ENCODE measurements around the gene LRRFIP1.

LRRFIP1 gene

DNA sequence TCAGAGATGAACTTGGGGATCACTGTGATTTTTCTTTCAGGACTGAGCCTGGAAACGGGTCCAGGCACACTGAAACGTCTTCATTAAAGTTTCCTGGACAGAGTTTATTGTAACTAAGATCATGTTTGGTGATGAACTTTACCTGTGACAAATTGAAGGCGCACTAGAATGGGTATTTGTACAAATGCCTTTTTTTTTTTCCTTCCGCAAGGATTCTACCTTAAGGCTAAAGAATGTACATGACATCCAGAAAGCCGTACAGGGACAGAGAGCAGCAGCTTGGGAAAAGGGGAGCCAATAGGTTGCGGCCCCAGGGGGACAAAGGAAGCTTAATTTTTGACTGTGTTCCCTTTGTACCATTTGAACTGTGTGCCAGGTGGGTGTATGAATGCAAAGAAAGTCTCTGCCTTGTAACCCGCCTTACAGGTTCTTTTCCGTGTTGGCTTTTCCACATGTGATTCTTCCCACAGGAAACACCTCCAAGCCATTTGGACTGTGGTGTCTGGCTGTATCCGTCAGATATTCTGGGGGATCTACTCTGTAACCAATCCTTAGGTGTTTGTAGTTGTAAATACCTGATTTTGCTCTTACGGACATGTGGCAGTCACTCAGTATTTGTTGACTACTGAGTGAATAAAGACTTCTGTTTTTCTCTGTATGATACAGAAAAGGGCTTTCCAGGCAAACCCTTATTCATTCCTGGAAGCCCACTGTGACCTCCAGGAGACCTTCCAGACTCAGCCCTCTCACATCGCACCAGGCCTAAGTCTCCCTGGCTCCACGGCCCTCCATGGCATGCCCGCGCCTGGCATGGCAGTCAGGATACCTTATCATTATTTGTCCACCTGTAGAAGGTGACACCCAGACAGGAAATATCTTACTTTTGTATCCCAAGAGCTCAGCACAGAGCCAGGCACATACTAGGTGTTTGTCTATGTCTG is 1.1 kb downstream of the LRRFIP1 start:
- Histone ChIP-seq H3K36me3 (ENCODE audit: control insufficient read depth, low read depth, low read length) (no peaks in the 10 kb centered on the region), H3K9me3 (ENCODE audit: control insufficient read depth, low read depth, low read length) (no peaks in the 10 kb centered on the region), H3K27me3 (ENCODE audit: control insufficient read depth, insufficient read depth, low read length) (peaks cover 35% of the 10 kb centered on the region), H3K27ac (ENCODE audit: low read length) (no peak overlapping the region), H3K9ac (ENCODE audit: low read length) (peak overlapping the region; percentile 14), H3K4me3 (ENCODE audit: low read length) (peak overlapping the region; percentile 79), H3K4me1 (ENCODE audit: control insufficient read depth, low read depth, low read length) (peaks cover 13% of the 10 kb centered on the region)

DNA sequence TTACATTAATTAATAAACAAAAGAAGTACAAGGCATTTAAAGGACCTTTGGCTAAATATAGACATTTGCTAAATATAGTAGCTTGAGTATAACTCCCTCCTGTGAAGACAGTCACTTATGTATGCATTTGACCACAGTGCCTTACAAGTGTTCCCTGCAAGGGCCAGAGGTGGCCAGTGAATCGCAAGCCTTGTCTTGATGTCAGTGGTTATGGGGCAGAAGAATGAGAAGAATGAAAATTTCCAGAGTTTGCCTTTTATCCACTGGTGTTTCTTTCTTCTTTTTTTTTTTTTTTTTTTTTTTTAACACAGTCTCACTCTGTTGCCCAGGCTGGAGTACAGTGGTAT is 1.8 kb downstream of the LRRFIP1 start:
- Histone ChIP-seq H3K9me3 (ENCODE audit: control insufficient read depth, low read depth, low read length) (no peaks in the 10 kb centered on the region), H3K36me3 (ENCODE audit: control insufficient read depth, low read depth, low read length) (no peaks in the 10 kb centered on the region), H3K4me3 (ENCODE audit: low read length) (no peak overlapping the region), H3K9ac (ENCODE audit: low read length) (no peak overlapping the region), H3K27me3 (ENCODE audit: control insufficient read depth, insufficient read depth, low read length) (peaks cover 35% of the 10 kb centered on the region), H3K4me1 (ENCODE audit: control insufficient read depth, low read depth, low read length) (peaks cover 13% of the 10 kb centered on the region), H3K27ac (ENCODE audit: low read length) (no peak overlapping the region)

DNA sequence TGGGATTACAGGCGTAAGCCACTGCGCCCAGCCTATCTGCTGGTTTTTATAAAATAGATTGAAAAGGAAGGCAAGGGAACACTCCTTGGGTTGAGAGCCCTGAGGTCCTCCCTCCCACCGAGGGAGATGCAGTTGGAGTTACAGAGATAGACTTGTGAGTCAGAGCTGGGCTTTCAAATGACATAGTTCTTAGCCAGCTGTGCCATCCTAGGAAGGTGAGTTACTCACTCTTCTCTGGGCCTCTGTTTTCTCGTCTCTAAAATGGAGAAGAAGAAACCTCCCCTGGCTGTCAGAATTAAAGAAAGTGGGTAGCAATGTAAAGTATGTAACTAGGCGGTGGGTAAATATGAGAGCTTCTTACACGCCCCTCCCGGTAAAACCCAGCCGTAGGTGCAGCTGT is 2.4 kb downstream of the LRRFIP1 start:
- Histone ChIP-seq H3K27me3 (ENCODE audit: control insufficient read depth, insufficient read depth, low read length) (peaks cover 35% of the 10 kb centered on the region), H3K36me3 (ENCODE audit: control insufficient read depth, low read depth, low read length) (no peaks in the 10 kb centered on the region), H3K4me3 (ENCODE audit: low read length) (no peak overlapping the region), H3K9ac (ENCODE audit: low read length) (no peak overlapping the region), H3K9me3 (ENCODE audit: control insufficient read depth, low read depth, low read length) (no peaks in the 10 kb centered on the region), H3K4me1 (ENCODE audit: control insufficient read depth, low read depth, low read length) (peaks cover 13% of the 10 kb centered on the region), H3K27ac (ENCODE audit: low read length) (no peak overlapping the region)

DNA sequence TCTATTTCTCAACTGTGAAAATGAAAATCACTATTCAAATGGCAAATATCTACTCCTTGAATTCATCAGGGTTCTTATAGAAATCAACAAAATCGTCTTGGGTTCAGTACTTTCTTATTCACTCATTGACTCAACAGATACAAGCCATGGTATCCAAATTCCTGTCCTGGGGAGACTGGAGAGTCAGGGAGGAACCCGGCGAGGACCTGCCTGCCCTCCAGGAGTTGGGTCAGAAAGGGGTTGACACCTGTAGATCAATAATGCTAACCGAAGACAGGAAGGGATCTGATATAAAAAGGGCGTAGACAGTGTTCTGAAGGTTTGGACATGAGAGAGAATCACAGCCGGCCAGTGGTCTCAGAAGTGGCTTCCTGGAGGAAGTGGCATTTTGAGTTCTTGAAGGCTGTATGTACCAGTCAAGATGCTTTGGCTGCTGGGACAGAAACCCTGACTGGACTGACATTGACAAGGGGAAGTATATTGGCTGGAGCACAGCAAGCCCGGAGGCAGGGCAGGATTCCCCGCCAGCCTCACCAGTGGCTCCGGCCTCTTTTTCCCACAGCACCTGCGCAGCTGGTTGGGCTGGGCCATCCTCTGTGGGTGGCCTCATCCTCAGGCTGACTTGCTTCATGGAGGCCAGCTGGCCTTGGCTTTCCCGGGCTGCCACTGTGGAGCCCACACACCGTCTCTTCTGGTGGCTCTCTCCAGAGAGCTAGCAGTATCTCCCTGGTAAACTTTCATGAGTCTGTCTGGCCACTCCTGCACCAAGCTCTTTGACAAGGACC is 3.0 kb downstream of the LRRFIP1 start:
- Histone ChIP-seq H3K27ac (ENCODE audit: low read length) (no peak overlapping the region), H3K9me3 (ENCODE audit: control insufficient read depth, low read depth, low read length) (no peaks in the 10 kb centered on the region), H3K9ac (ENCODE audit: low read length) (no peak overlapping the region), H3K4me3 (ENCODE audit: low read length) (no peak overlapping the region), H3K27me3 (ENCODE audit: control insufficient read depth, insufficient read depth, low read length) (peaks cover 30% of the 10 kb centered on the region), H3K4me1 (ENCODE audit: control insufficient read depth, low read depth, low read length) (peaks cover 13% of the 10 kb centered on the region), H3K36me3 (ENCODE audit: control insufficient read depth, low read depth, low read length) (no peaks in the 10 kb centered on the region)

DNA sequence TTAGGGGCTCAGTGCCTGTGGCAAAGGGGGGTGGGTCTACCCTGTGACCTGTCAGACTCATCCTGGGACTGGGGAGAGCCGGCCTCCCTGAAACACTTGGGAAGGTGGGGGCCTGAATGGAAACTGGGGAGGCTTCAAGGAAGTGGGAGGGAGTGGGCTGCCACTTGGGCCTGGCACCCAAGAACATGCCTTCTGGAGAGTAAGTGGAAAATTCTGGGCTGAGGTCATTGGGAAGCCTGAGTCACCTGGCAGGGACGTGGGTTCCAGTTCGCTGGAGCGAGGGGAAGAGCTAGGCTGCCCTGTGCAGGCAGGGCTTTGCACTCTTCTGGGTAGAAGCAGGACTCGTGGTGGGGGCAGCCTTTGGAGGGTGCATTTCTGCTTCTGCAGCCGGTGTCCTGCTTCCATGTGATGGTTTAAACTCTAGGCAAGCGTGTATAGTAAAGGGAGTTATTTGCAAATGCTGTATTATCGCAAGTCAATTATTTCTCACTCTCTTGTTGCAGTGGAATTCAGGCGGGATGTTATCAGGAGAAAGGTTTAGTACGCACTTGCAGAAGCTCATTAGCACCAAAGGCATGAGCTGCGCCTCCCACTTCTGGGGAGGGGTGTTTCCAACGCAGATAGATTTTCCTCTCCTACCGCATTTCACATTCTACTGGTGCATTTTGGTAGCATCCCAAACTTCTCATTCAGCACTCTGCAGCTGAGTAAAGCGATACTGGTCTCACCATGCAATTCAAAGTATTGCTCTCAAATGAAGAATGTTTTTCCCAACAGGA is 3.8 kb downstream of the LRRFIP1 start:
- H3K9me3 ChIP-seq (ENCODE audit: control insufficient read depth, low read depth, low read length) = no peaks in the 10 kb centered on the region
- no peak overlapping the region for H3K4me3 ChIP-seq (ENCODE audit: low read length)
- H3K4me1 ChIP-seq (ENCODE audit: control insufficient read depth, low read depth, low read length) = peaks cover 13% of the 10 kb centered on the region
- peaks cover 22% of the 10 kb centered on the region for H3K27me3 ChIP-seq (ENCODE audit: control insufficient read depth, insufficient read depth, low read length)
- H3K27ac ChIP-seq (ENCODE audit: low read length) = no peak overlapping the region
- H3K36me3 ChIP-seq (ENCODE audit: control insufficient read depth, low read depth, low read length) = no peaks in the 10 kb centered on the region
- no peak overlapping the region for H3K9ac ChIP-seq (ENCODE audit: low read length)

DNA sequence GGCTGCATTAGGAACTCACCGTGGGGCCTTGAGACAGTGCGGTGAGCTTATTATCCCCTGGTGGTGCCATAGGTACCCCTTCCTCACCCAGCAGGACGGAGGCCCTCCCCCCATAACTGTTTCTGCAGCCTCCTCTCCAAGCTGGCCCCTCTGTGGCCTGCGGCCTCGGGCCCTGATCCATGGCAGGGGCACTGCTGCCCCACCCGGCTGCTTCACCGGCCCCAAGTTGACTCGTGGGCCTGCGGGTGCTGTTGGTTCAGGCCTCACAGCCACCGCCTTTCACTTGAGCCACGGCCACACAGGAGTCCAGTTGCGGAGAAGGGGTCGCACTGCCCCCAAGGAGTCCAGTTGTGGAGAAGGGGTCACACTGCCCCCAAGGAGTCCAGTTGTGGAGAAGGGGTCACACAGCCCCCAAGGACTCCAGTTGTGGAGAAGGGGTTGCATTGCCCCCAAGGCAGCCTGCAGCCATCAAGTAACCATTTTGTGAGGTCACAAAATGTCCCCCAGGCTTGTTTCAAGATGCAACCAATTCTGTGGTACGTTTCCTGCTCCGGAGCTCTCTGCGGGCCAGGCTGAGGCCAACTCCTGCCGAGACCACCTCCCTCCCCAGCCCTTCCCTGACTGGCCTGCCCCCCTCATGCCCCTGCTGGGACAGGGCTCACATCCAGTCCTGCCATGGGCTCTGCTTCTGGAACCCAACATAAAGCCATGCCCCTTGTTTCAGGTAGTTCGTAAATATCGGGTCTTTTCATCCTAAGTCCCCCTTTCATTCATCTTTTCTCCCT is 4.6 kb downstream of the LRRFIP1 start:
- no peaks in the 10 kb centered on the region for H3K9me3 ChIP-seq (ENCODE audit: control insufficient read depth, low read depth, low read length)
- H3K4me3 ChIP-seq (ENCODE audit: low read length) = no peak overlapping the region
- H3K4me1 ChIP-seq (ENCODE audit: control insufficient read depth, low read depth, low read length) = peaks cover 10% of the 10 kb centered on the region
- H3K36me3 ChIP-seq (ENCODE audit: control insufficient read depth, low read depth, low read length) = no peaks in the 10 kb centered on the region
- no peak overlapping the region for H3K9ac ChIP-seq (ENCODE audit: low read length)
- H3K27me3 ChIP-seq (ENCODE audit: control insufficient read depth, insufficient read depth, low read length) = peaks cover 14% of the 10 kb centered on the region
- H3K27ac ChIP-seq (ENCODE audit: low read length) = no peak overlapping the region

DNA sequence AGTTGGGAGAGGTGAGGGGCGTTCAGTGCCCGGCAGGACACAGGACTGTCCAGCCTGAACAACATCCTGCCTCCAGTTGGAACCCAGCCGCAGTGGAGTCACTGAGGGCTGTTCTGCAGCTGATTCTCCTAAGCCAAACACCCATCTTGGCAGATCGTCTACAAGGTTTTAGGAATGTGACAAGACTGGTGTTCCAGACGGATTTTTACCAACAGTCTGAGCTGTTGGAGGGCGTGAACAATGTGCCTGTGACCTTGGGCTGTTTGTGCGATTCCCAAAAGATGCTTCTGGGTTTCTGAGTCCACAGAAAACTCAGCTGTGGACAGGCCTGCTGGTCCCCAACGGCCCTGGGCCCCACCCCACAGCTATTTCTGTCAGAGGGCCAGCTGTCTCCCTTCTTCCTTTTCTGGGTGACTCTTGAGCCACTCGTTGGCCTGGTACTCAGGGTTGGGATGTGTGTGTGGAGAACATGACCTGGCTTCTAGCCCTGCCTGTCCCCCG is 5.7 kb downstream of the LRRFIP1 start:
- no peaks in the 10 kb centered on the region for H3K36me3 ChIP-seq (ENCODE audit: control insufficient read depth, low read depth, low read length)
- no peaks in the 10 kb centered on the region for H3K9me3 ChIP-seq (ENCODE audit: control insufficient read depth, low read depth, low read length)
- no peak overlapping the region for H3K9ac ChIP-seq (ENCODE audit: low read length)
- no peak overlapping the region for H3K4me3 ChIP-seq (ENCODE audit: low read length)
- peaks cover 10% of the 10 kb centered on the region for H3K27me3 ChIP-seq (ENCODE audit: control insufficient read depth, insufficient read depth, low read length)
- no peak overlapping the region for H3K27ac ChIP-seq (ENCODE audit: low read length)
- peaks cover 9% of the 10 kb centered on the region for H3K4me1 ChIP-seq (ENCODE audit: control insufficient read depth, low read depth, low read length)

DNA sequence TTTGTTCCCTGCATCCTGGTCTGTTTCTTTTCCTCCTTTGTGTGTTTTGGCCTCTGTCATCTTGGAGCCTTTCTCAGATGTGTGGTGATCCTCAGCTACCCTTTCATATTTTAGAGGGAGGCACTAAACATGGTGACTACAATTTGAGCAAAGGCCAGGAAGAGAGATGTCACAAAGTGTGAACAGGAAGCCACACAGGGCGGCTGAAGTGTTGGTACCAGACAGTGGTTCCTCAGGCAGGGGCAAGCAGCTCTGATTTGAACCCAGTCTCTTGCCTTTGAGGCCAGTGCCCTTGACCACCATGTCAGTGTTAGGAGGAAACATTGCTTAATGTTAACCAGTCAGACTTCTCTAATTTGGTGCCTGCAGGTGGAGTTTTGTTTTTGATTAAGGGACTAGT is 9.2 kb downstream of the LRRFIP1 start:
- H3K27ac ChIP-seq (ENCODE audit: low read length) = no peak overlapping the region
- H3K9ac ChIP-seq (ENCODE audit: low read length) = no peak overlapping the region
- no peaks in the 10 kb centered on the region for H3K9me3 ChIP-seq (ENCODE audit: control insufficient read depth, low read depth, low read length)
- H3K4me1 ChIP-seq (ENCODE audit: control insufficient read depth, low read depth, low read length) = no peaks in the 10 kb centered on the region
- no peaks in the 10 kb centered on the region for H3K36me3 ChIP-seq (ENCODE audit: control insufficient read depth, low read depth, low read length)
- no peak overlapping the region for H3K4me3 ChIP-seq (ENCODE audit: low read length)
- no peaks in the 10 kb centered on the region for H3K27me3 ChIP-seq (ENCODE audit: control insufficient read depth, insufficient read depth, low read length)

DNA sequence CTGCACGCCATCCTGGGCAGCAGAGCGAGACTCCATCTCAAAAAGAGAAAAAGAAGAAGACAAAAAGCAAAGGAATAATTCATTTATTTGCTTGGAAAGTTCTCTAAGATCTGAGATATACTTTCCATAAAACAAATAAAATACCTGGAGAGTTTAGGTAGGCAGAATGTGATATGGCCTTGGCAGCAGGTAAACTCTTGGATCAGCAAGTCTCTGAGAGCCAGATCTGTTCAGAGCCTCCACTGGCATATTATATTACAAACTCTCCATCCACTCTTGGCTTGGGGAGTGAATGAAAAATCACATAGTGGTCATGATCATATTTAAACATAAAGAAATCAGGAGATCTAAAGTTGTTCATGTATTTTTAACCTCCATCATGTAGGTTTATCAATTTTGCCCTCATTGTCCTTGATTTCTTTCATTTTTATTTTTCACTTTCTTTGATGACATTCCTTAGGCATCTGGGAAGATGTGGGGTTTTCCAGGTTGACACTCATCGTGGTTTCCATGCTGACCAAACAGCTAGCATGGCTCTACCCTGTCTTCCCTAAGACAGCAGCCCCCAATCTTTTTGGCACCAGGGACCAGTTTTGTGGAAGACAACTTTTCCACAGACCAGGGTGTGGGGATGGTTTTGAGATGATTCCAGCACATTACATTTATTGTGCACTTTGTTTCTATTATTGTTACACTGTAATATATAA is 10.2 kb downstream of the LRRFIP1 start:
- no peak overlapping the region for H3K27ac ChIP-seq (ENCODE audit: low read length)
- no peak overlapping the region for H3K9ac ChIP-seq (ENCODE audit: low read length)
- H3K36me3 ChIP-seq (ENCODE audit: control insufficient read depth, low read depth, low read length) = no peaks in the 10 kb centered on the region
- no peaks in the 10 kb centered on the region for H3K9me3 ChIP-seq (ENCODE audit: control insufficient read depth, low read depth, low read length)
- no peaks in the 10 kb centered on the region for H3K4me1 ChIP-seq (ENCODE audit: control insufficient read depth, low read depth, low read length)
- H3K27me3 ChIP-seq (ENCODE audit: control insufficient read depth, insufficient read depth, low read length) = no peaks in the 10 kb centered on the region
- no peak overlapping the region for H3K4me3 ChIP-seq (ENCODE audit: low read length)

DNA sequence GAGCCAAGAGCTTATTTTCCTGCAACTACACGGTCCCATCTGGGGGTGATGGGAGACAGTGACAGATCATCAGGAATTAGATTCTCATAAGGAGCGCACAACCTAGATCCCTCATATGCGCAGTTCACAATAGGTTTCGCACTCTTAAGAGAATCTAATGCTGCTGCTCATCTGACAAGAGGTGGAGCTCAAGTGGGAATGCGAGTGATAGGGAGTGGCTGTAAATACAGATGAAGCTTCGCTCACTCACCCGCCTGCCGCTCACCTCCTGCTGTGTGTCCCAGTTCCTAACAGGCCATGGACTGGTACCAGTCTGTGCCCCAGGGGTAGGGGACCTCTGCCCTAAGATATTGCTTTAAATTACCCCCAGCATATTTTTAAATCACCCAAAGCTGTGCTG is 10.8 kb downstream of the LRRFIP1 start:
- Histone ChIP-seq H3K4me3 (ENCODE audit: low read length) (no peak overlapping the region), H3K27me3 (ENCODE audit: control insufficient read depth, insufficient read depth, low read length) (no peaks in the 10 kb centered on the region), H3K36me3 (ENCODE audit: control insufficient read depth, low read depth, low read length) (no peaks in the 10 kb centered on the region), H3K27ac (ENCODE audit: low read length) (no peak overlapping the region), H3K9ac (ENCODE audit: low read length) (no peak overlapping the region), H3K4me1 (ENCODE audit: control insufficient read depth, low read depth, low read length) (no peaks in the 10 kb centered on the region), H3K9me3 (ENCODE audit: control insufficient read depth, low read depth, low read length) (no peaks in the 10 kb centered on the region)

Data from iPS-18a (cell line).